ENCODE results near the gene RELN.

Gene RELN

GRCh38 chr7:103560136-103560535 lies 429.3 kb downstream of the RELN start:
- CTCF ChIA-PET: no interaction called here
- POLR2A ChIA-PET (ENCODE audit: low non-redundant PET): no interaction called here
- no peak overlapping the region for H3K27ac ChIP-seq
- DNase-seq (ENCODE audit: low spot score): no peak
- no peak for TF ChIP-seq CTCF (conservative IDR thresholded peaks at IDR 0.05; ENCODE audit: low read depth)

GRCh38 chr7:103551016-103551415 lies 438.4 kb downstream of the RELN start:
- no peak for DNase-seq (ENCODE audit: low spot score)
- CTCF ChIA-PET: no interaction called here
- POLR2A ChIA-PET (ENCODE audit: low non-redundant PET): no interaction called here
- TF ChIP-seq CTCF (conservative IDR thresholded peaks at IDR 0.05; ENCODE audit: low read depth): no peak
- no peak overlapping the region for H3K27ac ChIP-seq

- POLR2A ChIA-PET (ENCODE audit: low non-redundant PET): no interaction called here
- DNase-seq (ENCODE audit: low spot score): no peak
- CTCF ChIA-PET: no interaction called here
- H3K27ac ChIP-seq: no peak overlapping the region
- no peak for TF ChIP-seq CTCF (conservative IDR thresholded peaks at IDR 0.05; ENCODE audit: low read depth)
Measured at GRCh38 chr7:103549786-103550185, 439.7 kb downstream of the RELN start.

- CTCF ChIA-PET: no interaction called here
Measured at GRCh38 chr7:103547451-103548284, 441.8 kb downstream of the RELN start.

GRCh38 chr7:103542470-103542869 lies 447.0 kb downstream of the RELN start:
- ChIA-PET POLR2A (ENCODE audit: low non-redundant PET) (no interaction called here), CTCF (interaction anchor here (0.6 kb wide), 1 partner anchor 90 kb away, joined by 4 read pairs; no protein-coding TSS in a partner anchor)
- no peak overlapping the region for H3K27ac ChIP-seq

More at GRCh38 chr7:103547451-103548284, 441.8 kb downstream of the RELN start:
- H3K27ac ChIP-seq: no peak overlapping the region
- no peak for TF ChIP-seq CTCF (conservative IDR thresholded peaks at IDR 0.05; ENCODE audit: low read depth)
- no peak for DNase-seq (ENCODE audit: low spot score)
- POLR2A ChIA-PET (ENCODE audit: low non-redundant PET): no interaction called here

GRCh38 chr7:103541947-103542346 lies 447.5 kb downstream of the RELN start:
- ChIA-PET CTCF (no interaction called here), POLR2A (ENCODE audit: low non-redundant PET) (no interaction called here)
- H3K27ac ChIP-seq: no peak overlapping the region
- DNase-seq (ENCODE audit: low spot score): no peak
- TF ChIP-seq CTCF (conservative IDR thresholded peaks at IDR 0.05; ENCODE audit: low read depth): no peak

More at GRCh38 chr7:103542470-103542869, 447.0 kb downstream of the RELN start:
- no peak for DNase-seq (ENCODE audit: low spot score)
- no peak for TF ChIP-seq CTCF (conservative IDR thresholded peaks at IDR 0.05; ENCODE audit: low read depth)

Measured in RWPE1 (cell line).